Femur (tissue), 1 donor: Measurements from ENCODE around the gene SGCD.

Experiments
- DNase-seq: peaks from one replicate; pipeline ENCODE4 v3.0.0-alpha.2; 2017

Gene SGCD

DNA sequence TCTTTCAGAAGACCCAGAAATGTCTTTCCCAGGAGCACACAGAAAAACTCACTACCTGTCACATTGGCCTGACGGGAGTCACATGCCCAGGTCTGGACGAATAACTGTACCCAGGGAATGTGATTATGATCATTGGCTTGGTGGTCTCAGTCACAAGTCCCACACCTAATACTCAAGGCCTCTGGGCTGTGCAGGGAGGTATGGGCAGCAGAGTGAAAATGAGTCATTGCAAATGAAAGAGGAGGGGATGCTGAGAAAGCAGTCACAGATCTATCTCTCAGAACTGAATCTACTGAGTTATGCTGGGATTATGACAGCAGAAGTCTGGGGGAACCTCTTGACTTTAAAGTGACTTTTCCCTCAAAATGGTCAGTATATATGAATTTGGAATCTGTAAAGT lies 36.9 kb downstream of the SGCD start:
- no peak for DNase-seq

DNA sequence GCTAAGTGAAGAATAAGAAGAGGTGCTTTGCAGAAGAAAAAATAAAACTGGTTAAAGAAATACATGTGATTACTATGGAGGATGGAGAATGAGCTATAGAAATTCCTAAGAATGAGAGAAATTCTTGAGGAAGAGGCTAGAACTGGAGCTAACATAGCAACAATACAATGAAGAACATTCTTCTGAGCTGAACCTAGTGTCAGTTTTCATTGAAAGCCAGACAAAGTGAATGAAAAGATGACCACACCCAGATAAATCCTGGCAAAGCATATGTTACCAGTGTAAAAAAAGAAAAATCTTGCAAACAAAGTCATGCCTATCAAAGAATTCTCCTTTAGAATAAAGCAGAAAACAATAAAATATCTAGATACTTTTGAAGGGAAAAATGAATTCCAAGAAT lies 39.6 kb downstream of the SGCD start:
- DNase-seq = no peak

DNA sequence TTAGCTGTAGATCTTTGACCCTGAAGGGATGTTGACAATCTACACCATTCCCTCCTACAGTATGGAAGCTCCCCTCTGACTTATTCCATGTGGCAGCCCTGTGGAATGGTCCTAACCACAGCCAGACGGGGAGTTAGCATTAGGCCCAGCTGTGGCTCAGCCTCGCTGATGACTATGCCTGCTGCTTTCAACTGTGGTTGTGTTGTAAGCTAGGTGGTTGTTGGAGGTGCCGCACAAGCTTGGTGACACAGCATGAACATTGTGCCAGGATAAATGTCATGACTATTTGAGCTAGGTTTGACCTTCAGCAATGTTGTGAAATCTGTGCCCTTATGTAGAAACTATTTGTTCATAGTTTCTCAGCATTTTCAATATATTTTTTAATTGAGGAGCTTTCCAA lies 40.6 kb downstream of the SGCD start:
- peak; percentile 53 for DNase-seq

DNA sequence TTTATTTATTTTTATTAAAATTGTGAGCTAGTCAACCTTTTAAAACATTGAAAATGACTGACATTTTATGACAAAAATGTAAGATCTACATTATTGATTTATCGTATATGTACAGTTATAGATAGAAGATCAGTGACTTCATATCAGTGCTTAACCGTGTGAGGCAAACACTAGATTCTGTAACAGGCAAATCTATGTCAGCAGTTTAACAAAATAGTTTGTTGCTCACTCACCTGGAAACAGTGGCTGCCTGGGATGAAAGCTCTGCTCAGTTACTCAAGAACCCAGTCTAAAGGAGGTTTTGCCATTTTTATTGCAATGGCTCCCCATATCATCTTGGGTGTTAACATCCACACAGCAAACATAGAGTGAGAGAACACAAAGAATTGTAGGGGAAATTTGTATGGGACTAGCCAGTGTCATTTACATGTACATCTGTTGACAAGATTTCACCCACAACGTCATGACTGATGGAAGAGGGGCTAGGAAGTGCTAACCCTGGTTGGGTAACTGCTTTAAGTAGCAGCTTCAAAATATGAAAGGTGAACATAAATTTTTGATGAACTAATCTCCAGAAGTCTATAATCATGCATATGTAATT lies 49.0 kb downstream of the SGCD start:
- no peak for DNase-seq

DNA sequence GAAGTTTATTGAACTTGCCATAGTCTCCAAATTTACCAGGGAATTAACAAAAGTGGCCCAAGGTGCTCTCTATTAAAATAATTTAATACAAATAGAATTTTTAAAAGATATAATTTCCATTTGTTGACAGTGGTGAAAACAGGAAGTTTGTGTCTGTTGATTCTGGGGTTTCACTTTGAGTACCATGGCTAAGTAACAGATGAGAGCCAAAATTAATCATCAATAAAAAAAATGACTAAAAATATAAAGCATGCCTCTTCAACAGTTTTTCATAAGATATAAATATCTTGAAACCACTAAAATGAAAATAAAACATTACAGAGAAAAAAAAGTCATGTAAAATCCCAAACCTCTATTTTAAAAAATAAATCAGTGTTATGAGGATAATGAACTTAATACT lies 49.8 kb downstream of the SGCD start:
- no peak for DNase-seq

DNA sequence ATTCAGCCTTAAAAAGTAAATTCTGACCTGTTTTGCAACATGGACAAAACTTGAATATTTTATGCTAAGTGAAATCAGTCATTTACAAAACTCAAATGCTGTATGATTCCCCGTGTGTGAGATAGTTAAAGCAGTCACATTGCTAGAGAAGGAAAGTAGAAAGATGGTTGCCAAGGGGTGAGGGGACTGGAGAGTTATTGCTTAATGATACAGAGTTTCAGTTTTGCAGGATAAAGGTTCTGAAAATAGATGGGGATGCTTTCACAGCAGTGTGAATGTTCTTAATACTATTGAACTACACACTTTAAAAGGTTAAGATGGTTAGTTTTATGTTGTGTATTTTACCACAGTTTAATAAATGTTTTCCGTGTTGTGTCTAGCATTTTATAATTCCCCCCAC lies 51.2 kb downstream of the SGCD start:
- no peak for DNase-seq

DNA sequence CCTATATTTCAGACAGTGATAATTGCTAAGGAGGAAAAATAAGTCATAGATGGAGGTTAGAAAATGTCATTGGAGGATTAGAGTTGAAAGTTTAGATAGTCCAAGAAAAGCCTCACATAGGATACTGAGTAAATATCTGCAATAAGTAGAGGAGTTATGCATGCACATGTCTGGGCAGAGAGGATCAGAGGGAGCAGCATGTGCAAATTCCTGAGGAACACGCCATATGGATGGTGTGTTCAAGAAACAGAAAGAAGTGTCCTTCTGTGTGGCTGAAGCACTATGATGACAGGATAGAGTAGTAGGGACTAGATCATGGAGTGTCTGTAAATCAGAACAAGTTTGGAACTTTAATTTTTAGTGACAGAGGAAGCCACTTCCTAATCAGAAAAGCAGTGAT lies 52.2 kb downstream of the SGCD start:
- no peak for DNase-seq

DNA sequence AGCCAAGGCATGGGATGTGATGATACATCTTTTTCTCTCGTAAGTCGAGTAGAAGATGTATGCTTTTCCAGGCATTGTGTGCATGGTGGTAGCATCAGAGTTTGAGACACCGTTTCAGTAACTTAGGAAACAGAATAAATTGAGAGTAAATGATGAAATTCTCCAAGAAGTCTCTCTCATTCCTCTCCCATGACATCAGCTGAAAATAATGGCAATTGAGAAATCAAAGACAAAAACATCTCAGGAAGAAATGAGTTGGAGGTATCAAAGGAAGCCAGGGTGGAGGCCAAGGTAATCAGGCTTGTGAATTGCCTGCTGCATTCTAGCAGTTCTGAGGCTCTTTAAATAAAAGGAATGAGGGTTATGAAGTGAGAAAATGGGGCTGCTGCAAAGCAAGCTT lies 53.9 kb downstream of the SGCD start:
- no peak for DNase-seq

DNA sequence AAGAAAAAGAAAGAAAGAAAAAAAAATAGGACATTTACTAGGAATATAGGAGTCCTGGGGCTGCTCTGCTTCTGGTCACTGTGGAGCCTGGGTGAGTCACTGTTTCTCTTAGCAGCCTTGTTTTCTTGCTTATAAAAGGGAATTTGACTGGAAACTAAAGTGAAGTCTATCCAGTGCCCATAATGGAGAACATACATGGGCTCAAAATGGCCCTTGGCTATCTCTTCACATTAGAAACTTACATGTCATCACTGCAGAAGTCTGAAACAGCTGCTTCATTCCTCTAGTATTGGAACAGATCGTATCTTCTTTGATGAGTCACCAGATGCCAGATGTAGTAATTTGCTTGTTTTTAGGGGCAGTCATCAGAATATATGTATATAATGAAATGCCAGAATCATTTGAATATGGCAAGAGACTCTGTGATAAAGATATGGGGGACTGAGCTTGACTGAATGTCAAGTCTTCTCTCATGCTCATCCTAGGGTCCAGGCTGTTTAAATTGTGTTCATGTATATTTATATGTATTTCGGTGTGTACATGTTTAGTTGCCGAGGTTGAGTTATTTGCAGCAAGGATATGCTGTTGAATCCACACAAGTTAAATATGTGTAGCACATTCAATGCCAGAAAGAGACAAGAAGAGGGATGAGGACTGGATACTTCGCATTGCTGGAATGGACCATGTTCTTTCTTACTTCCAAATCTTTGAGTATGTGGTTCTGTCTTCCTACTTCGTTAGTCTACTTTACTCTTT lies 56.7 kb downstream of the SGCD start:
- DNase-seq = no peak

DNA sequence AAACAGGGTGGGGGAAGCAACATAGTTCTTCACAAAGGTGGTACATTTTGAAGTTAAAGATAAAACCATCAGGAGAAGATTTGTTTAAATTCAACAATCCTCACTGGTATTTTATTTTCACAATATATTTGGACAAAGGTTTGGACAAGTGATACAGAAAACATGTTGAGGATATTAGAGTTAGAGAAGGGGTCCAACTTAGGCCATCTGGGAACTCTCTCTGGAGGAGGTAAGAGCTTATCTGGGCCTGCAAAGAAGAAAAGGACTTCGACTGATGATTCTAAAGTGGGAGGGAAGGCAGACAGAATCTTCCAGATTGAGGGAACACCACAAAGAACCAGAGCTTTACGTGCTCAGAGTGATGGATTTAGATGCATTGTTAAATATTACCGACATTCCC lies 58.5 kb downstream of the SGCD start:
- no peak for DNase-seq

DNA sequence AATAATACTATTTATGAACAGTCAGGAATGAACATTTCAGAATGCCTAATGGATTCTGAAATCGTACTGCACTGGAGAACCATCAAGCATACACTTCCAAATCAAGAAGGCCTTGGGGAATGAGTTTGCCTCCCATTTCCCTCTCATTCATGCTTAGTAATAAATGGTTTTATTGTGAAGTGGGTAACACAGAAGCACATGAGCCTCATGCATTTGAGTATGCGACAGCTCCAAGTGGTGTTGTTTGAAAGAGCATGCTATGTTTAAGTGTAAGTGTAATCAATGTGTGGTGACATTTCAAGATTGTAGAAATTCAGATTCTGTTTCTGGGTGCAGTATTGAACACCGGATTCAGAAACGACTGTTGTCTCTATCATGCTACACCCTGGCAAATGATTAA lies 60.0 kb downstream of the SGCD start:
- DNase-seq = no peak

DNA sequence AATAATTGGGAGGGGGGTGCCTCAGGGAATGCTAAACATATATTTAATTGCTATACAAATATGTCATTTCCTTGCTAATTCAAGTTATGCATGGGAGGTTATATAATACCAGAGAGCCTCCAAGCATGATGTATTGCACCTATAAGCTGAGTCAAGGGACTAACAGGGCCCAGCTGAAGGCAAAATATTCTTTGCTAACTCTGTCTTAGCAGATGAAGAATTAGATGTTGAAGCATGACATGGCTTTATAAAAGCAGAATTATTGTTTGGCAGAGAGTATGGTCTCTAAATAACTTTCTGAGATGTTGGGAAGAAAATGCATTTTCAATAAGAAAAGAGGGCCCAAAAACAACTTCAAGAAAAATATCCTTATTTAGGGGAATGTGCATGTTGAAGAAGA lies 60.4 kb downstream of the SGCD start:
- DNase-seq = no peak

DNA sequence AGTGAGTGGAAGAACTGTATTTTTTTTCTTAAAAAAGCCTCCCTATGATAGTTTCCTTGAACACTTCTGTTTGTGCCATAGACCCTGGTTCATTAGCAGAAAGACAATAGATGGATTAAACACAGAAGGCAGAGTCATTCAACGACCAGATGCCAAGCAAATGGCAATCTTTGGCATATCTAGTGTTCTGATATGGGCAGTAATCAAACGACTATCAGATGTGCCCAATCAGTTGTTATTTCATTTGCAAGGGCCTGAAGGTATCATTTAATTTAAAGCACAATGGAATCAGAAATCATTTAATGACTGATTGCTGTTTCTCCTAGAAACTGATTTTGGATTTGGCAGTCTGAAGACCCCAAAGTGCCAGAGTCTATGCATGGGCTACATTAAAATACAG lies 61.3 kb downstream of the SGCD start:
- DNase-seq = no peak

DNA sequence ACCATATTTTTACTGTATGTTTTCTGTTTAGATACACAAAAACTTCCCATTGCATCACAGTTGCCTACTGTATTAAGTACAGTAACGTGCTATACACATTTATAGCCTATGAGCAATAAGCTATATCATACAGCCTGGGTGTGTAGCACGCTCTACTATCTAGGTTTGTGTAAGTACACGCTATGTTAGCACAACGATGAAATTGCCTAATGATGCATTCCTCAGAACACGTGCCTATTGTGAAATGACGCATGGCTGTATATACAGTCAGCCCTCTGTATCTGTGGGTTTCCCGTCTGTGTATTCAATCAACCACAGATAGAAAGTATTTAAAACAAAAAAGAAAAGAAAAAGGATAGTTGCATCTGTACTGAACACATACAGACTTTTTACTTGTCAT lies 64.2 kb downstream of the SGCD start:
- DNase-seq = no peak

DNA sequence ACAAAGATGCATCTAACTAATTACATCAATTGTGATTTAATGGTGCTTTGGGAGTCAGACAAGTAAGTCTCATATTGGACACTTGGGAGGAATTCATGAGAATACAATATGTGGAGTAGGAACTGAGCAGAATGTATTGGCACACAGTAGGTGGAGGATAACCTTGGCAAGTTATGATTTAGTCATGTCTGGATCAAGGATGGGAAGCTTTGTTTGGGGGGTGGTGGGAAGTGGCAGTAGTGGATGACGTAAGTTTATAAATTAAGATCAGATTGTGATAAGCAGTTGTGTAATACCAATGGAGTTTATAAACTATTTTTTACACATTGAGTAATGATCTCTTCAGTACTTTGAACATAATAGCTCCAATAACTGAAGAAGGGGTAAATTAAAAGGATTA lies 67.0 kb downstream of the SGCD start:
- DNase-seq = no peak

DNA sequence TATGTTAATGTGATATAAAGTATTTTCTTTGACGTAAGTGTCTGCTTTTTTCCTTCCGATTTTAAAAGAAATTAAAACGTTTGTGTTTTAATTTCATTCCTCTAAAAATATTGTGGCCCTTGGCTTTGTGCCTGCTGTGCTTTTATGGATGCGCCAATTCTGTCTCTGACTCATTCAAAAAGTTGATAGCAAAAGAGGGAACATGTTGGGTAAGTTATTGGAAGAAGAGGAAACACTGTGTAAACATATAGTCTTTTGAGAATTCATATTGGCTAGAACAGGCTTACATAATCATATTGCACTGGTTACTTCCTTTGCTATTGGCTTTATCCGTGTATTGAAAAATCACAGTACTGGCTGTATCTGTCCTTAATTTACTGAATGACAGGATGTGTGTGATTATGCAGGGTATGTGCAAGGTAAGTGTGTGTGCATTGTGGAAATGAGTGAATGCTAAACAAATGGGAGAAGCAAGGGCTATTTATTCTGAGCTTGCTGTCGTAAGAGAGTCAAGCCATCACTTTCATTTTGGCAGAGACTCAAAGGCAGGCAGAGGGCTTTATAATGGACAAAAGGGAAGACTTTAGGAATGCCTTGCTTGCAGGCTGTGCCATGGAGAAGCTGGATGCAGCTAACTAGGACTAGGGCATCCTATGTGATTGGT lies 67.8 kb downstream of the SGCD start:
- DNase-seq = peak; percentile 41

DNA sequence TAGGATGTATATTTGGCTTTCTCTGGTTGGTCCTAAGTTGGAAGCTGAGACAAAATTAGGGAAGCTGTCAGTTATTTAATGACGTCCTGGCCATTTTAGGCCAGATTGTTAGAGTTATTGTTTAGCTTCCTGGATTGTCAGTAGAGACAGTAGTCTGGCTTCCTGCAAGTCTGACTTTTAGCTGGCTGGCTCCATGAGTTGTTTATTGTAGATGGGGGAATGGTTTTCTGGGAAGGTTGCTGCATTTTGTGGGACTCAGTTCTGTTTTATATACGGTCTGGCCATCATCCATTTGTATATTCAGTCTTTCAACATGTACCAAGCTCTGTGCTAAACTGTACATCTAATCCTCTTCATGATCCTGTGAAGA lies 68.3 kb downstream of the SGCD start:
- DNase-seq = peak; percentile 59

DNA sequence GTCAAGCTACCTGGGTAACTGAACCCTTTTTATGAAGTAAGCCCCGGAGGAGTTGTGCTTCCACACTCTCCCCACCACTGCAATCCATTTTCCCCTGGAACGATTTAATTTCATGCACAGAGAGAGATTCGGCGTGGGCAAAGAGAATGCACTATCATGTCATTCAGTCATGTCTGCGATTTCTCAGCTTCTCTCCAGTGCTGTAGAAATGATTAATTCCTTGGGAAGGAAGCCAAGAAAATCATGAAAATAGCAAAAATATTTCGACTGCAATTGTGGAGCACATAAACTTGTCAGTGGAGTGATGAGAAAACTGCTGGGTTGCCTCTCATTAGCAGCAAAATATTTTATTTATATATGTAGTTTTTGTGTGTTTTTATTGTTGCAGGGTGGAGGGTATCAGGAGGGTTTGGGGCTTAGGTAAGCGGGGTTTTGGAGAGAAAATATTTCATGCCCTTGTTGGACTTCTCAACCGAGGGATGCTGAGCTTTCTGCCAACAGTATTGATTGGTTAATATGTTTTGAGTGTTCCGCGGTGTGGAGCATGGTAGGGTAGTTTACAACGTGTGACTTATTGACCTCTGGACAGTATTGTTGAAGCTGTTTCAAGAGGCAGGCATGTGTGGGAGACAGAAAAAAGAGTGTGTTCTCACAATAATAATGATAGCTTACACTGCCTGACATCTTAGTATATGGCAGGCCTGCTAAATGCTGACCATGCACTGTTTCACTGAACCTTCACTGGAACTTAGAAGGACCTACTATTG lies 69.3 kb downstream of the SGCD start:
- no peak for DNase-seq

DNA sequence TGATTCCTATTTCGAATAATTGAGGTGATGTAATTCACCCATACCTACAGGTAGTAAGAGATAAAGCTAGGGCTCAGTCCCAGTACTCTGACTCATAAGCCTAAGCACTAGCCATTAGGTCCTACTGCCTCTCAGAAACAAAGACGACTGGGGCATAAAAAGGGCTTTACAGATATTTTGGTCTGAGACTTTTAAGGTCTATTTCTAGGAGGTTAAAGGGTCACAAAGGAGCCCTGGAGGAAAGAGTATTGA lies 69.8 kb downstream of the SGCD start:
- DNase-seq = no peak

DNA sequence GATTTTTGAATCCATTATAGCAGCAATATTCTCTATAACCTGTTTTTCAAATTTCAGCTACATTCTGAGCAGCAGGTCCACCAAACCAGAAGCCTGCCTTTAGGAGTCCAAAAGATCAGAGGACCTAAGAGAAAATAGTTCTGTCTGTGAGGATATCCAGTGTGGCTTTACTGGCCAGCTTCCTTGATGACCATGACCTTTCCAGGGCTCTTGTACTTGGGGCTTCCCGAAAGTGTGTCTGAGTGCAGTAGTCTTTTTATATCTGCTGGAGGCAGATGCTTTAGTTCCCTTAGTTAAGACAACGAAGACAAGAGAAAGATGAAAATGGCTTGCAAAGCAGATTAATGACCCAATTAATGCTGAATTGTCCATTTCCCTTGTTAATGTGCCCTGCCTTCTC lies 72.4 kb downstream of the SGCD start:
- no peak for DNase-seq

DNA sequence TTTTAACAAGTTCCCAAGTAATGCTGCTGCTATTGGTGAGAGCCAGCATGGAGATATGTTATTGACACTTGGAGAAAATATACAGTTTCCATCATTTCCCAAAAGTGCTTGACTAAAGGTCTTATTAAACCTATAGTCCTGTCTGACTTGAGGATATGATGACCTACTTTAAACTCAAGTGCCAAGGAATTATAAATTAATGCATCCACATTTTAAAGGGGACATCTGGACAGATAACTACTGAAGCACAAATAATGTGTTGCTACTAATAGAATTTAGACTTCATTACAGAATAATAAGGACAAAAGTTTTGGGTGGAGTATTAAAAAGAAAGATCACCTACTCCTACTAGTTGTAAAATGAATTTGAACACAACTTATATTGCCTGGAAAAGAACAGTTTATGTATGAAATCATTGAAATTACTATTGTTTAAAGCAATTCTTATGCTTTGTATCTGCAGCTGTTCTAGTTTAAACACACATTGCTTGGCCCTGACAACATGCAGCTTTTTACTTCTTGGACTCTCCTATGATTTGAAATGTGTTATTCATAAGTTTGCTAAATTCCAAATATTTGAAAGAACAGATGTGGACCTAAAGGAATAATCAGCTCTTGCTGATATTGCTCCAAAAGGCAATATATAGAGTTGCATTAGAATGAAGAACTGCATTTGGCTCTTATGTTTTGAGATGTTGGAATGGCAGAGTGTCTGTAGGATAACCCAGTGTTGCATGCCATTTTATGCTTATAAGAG lies 73.4 kb downstream of the SGCD start:
- no peak for DNase-seq

DNA sequence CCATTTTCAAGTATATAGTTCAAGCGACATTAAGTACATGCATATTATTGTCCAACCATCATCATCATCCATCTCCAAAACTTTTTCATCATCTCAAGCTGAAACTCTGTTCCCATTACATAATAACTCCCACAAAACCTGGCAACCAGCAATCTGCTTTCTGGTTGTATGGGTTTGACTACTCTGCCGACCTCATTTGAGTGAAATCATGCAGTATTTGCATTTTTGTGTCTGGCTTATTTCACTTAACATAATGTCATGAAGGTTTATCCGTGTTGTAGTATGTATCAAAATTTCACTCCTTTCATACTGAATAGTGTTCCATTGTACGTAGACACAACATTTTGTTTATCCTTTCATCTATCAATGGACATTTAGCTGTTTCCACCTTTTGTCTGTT lies 74.8 kb downstream of the SGCD start:
- no peak for DNase-seq

DNA sequence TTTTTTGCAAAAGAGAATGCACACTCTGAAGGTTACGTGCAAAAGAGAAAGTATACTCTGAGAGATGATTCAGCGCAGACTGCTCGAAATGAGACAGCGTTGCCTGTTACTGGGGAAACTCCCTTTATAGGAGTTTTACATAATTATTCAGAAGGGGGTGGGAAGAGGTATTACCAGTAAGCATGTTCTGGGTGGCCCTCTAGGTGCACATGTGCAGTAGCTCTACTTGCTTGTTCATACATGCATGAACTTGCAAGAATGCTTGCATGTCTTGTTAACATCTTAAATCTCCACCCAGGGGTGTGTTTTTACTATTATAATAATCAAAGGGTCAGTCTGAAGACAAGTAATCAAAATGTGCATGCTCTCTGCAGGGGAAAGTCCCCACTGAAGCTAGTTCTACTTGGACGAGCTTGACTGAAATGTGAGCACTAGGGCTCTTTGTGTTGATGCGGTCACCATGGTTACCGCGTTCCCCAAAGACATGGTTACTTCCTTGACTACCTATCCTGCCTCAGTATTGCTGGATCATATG lies 75.5 kb downstream of the SGCD start:
- peak; percentile 88 for DNase-seq
